H4 (cell line): ENCODE results near the gene MUSTN1. TPM values are rescaled to one million over a fixed set of nuclear protein-coding genes. Genes with fewer than 3 reads are reported as not detected.

Experiments
- DNase-seq: peaks from one replicate; pipeline ENCODE4 v3.0.0-alpha.2; 2015; ENCODE audit warnings: low spot score
- total RNA-seq: library from RNA; depleted of rRNA; stranded (reverse); fragments of >200 nt; shearing (Covaris generic); gene quantifications from 2 replicates; pipeline ENCODE4 v1.2.3, GENCODE V29; 2014

MUSTN1 gene
- total RNA-seq, 1 experiment from 2014 or later: not detected

DNA sequence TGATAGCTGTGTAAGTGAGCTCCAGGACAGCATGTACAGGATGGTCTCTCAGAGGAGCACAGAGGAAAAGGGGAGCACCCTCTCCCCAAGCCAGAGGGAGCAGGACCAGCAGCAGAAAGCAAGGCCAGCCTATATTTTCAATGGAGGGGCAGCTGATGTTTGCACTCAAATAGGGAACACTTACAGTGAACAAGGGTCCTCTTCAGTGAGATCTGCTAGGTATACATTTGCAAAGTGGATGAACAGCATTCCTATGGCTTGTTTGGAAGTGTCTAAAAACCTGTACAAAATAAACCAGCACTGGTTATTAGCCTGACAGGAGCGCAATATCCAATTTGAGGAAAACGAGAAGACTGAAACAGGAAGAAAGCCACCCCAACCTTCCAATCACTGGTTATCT lies 17.6 kb upstream of the MUSTN1 start:
- no peak for DNase-seq

DNA sequence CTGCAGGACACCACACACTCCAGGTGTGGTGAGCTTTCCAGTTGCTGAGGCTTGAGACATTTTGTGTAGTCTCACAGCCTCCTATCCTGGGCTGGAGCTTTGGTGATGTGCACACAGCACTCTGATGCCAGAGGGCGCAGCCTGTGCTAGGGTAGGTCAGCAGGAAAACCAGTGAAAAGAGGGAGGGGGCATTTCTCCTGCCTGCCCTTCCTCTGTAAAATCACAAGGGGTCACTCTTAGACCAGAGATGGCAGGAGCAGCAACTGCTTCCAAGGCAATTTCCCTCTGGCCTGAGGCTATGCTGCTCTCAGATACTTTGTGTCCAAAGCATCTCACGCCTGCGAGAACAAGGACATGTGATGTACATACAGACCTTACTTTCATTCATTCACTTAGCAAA lies 16.5 kb upstream of the MUSTN1 start:
- DNase-seq: peak; percentile 19

DNA sequence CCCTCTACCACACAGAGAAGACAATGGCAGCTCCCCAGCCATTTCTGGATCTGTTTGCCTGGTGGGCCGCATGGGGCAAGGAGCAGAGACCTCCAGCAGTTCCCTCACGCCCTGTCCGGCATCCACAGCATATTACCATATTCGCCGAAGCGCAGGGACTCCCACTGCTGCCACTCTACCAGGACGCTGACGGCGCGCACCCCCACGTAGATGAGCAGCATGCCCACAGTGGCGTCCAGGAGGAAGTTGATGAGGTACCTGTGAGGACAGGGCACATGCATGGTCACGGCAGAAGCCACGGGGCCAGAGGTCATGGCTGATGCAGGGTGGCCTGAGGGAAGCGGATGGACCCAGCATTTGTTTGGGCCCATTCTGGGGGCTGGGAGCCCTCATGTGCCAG lies 14.8 kb upstream of the MUSTN1 start:
- DNase-seq: no peak

DNA sequence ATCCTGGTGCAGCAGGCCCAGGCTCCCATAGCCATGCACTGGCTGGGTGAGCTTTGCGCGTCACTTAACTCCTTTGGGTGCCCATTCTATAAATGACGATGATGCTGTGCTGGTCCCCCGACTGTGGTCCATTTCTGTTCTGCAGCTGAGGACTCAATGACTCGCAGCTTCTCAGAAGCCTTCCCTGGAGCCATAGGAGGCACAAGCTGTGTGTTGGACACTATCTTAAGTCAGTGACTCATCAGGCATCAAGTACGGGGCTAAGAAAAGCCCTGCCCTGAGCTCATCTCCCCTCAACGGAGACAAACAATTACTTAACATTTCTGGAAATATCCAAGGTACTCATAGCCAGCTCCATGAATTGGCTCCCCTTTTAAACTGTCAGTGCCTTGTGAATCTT lies 13.8 kb upstream of the MUSTN1 start:
- DNase-seq: no peak

- no peak for DNase-seq
Measured at GRCh38 chr3:52847726-52848125, 12.9 kb upstream of the MUSTN1 start.

GRCh38 chr3:52847241-52847640 lies 12.4 kb upstream of the MUSTN1 start:
- no peak for DNase-seq

- no peak for DNase-seq
Measured at GRCh38 chr3:52846432-52846965, 11.7 kb upstream of the MUSTN1 start.

- DNase-seq: no peak
Measured at GRCh38 chr3:52845691-52846431, 11.0 kb upstream of the MUSTN1 start.

DNA sequence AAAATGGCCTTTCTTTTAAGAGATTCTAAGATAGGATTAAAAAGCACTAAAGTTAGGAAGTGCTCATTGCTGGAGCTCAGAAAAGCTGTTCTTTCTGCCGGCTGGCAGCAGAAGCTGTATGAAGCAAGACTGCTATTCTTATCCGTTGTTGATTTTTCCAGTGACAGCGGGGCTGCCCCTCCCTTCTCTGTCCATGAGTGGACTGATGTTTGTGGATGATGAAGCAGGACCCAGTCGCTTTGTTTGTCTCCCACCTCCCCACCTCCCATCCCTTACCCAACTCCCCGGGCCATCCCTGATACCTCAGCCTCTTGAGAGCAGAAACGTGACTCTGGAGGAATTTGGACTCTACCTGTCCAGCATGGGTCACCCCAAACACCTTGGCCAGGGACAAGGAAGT lies 10.3 kb upstream of the MUSTN1 start:
- no peak for DNase-seq

GRCh38 chr3:52844290-52844975 lies 9.6 kb upstream of the MUSTN1 start:
- DNase-seq: no peak

DNA sequence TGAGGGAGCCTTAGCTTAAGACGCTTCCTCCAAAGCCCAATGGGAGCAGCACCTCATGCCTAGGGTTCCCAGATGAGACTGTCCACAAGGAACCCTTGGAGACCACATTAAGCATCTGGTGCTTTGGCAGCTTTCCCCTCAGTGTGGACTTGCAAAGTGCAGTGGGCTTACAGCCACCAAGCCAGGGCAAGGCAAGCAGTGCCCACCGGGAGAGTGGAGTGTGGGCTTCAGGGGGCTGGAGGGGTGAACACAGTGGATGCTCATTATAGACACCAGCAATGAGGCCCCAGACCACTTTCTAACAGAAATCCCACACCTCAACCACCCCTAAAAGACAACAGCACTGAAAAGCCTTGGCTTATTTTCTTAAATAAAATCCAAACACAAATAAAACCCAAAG lies 9.1 kb upstream of the MUSTN1 start:
- no peak for DNase-seq

DNA sequence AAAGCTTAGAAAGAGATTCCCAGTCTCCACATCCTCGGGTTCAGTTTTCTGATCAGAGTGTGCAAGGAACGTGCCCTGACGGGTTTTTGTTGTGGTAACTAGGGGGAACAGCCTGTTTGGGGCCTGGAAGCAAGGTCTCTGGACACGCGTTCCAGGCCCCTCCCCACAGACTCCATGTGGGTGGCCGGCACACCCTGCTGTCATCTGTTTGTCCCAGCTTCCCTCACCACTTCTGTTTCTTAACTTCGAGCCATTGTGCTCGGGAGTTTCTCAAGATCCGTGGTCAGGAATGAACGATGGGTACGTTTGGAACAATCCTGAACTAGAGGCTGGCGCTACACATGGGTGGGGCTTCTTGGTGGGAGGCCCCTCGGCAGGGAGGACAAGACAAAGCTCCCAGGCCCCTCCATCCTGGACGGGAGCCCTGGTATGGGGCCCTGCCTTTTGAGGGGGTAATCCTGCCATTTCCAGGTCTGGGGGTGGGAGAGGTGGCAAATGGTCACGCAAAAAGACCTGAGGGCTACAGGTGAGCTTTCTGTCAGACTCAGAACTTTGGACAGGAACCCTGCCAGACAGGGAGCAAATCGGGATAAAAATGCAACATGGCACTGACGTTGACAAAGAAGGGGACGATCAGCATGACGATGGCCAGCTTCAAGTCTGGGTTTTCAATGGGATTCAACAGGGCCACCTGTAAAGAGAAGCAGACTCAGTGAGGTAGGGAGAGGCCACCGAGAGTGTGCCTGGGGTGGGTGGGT lies 8.5 kb upstream of the MUSTN1 start:
- DNase-seq: no peak

DNA sequence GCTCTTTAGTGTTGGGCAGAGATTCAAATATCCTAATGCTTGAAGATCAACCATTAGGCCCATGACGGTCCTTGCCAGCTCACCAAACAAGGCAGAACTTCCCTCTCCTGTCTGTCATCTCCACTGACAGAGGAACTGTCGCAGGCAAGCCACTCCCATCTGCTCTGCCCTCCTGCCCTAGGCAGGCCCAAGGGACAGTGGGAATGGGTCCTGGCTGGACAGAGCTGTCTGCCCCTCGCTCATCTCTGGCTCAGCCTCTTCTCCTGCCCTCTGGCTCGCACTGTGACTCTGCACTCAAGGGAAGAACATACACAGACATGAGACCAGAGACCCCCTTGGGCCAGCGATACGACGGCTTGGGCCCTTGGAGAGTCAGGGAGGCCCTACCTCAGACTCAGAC lies 7.6 kb upstream of the MUSTN1 start:
- no peak for DNase-seq

GRCh38 chr3:52841981-52842340 lies 7.1 kb upstream of the MUSTN1 start:
- no peak for DNase-seq

DNA sequence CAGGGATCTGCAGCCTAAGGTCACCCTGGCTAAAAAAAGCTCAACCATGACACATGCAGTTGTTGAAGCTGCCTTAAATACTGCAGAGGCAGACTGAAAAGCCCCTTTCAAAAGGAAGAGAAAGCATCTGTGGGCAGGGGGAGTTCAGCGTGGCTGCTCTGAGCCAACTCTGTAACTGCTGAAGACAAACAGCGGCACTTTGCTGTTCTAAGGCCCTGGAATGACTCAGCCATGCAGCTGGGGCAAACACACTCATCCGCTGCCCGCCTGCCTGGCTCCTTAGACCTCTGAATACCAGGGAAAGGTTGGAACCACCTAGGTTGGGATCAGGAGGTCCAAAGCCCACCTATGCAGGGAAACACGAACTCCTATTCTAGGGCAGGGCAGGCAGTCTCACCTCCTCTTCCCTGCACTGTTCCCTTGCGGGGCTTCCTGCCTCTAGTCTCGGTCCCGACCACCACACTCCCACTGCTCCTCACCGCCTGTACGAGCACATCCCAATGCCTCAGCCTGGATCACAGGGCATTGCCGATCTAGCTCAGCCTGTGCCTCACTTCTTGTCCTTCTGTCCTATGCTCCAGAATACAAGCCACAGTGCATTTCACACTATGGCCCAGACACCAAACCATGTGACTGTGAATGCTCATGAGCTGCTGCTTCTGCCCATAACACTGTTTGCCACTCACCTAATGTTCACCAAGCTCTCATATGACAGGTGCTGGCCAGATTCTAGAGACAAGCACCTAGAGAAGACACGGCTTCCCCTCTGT lies 6.6 kb upstream of the MUSTN1 start:
- DNase-seq: no peak

GRCh38 chr3:52839892-52840545 lies 5.2 kb upstream of the MUSTN1 start:
- no peak for DNase-seq

- no peak for DNase-seq
Measured at GRCh38 chr3:52839268-52839575, 4.4 kb upstream of the MUSTN1 start.

DNA sequence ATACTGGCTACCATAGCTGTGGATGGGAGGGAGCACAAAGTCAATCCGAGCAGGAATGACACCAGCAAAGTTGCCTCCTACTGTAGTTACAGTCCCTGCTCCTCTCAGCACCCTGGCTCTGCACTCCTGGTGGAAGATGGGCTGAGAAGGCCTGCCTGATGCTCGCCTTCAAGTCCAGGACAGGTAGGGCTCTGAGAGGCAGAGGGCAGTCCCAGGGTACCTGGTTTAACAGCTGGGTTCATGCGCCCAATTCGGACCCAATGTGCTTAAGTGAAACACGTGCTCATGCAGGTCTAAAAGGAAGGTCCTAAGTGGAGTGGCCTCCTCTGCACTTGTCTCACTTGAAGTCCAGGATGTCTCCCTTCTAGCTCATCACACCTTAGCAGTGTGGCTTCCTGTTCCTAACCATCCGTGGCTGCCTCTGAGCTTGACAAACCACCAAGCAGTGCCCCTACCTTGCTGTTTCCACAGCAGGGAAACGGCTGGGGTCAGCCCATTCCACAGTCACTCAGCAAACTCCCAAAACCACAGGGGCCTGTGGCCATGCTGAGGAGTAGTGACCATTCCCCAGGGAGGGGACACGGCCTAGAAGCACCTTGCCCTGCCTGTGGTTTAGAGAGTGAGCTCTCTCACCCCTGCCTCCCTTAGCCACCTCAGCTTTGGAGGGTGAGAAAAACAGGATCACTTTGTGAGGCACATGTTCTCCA lies 3.9 kb upstream of the MUSTN1 start:
- DNase-seq: no peak

GRCh38 chr3:52836986-52837385 lies 2.2 kb upstream of the MUSTN1 start:
- DNase-seq: no peak

DNA sequence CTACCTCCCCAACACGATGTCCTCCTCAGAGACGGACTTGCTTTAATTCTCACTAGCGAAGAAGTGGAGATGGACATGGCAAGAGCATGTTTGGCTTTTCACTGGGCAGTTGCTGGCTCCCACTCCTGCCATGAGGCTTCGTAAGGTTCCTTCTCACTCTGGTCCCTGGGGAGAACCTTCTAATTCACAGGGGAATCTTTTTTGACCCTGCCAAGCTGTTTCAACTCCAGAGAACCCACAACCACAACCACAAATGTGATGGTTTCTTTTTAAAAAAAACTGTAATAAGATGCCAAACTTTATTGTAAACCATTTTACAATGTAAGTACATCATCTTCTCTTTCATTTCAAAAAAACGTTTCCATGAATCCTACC lies 1.6 kb upstream of the MUSTN1 start:
- no peak for DNase-seq
